Activated naive CD4-positive, alpha-beta T cell treated with anti-CD3 and anti-CD28 coated beads, Interleukin-2, amount 10 ng/mL, durations not matched to agents 7 days and 5 days (primary cell): Measurements from ENCODE around the gene EDA.
A peak's percentile ranks its signal among the peaks of the same experiment; 100 is the strongest.

Source experiments
- CTCF ChIA-PET: fragments of 350-600 bp; sonication (Branson Sonifier 250); formaldehyde crosslinking; loops from one replicate; lab custom pipeline; 2021; ENCODE audit warnings: antibody characterized with exemption; lab: Charles Lee
- DNase-seq: peaks from one replicate; pipeline ENCODE4 v3.0.0-alpha.2; 2020
- H3K27ac Mint-ChIP-seq: one replicate; pipeline ENCODE4 v1.8.0; 2021; ENCODE audit warnings: mild to moderate bottlenecking, moderate library complexity, mixed read lengths
- H3K27me3 Mint-ChIP-seq: one replicate; pipeline ENCODE4 v1.8.0; 2021; ENCODE audit warnings: mild to moderate bottlenecking, mixed read lengths
- H3K36me3 Mint-ChIP-seq: one replicate; pipeline ENCODE4 v1.8.0; 2021; ENCODE audit warnings: mixed read lengths
- H3K4me1 Mint-ChIP-seq: one replicate; pipeline ENCODE4 v1.8.0; 2021; ENCODE audit warnings: mixed read lengths
- H3K4me3 Mint-ChIP-seq: one replicate; pipeline ENCODE4 v1.8.0; 2021; ENCODE audit warnings: mild to moderate bottlenecking, moderate library complexity, mixed read lengths
- H3K9me3 Mint-ChIP-seq: one replicate; pipeline ENCODE4 v1.8.0; 2021; ENCODE audit warnings: mixed read lengths

The EDA gene

GRCh38 chrX:70033348-70034051 is 417.6 kb downstream of the EDA start:
- peak; percentile 52 for DNase-seq
- peaks cover 11% of the 10 kb centered on the region for H3K36me3 Mint-ChIP-seq
- H3K4me3 Mint-ChIP-seq: no peak overlapping the region
- peak overlapping the region; percentile 69 for H3K27ac Mint-ChIP-seq
- H3K27me3 Mint-ChIP-seq: no peaks in the 10 kb centered on the region
- CTCF ChIA-PET: interaction anchor here (0.7 to 3.2 kb wide), 7 partner anchors 9 to 497 kb away, joined by 3 to 11 read pairs (median 3); no protein-coding TSS in a partner anchor
- H3K9me3 Mint-ChIP-seq: no peaks in the 10 kb centered on the region
- peaks cover 45% of the 10 kb centered on the region for H3K4me1 Mint-ChIP-seq

GRCh38 chrX:70034646-70035045 is 418.7 kb downstream of the EDA start:
- H3K4me3 Mint-ChIP-seq: no peak overlapping the region
- no peak for DNase-seq
- peaks cover 33% of the 10 kb centered on the region for H3K4me1 Mint-ChIP-seq
- H3K27me3 Mint-ChIP-seq: no peaks in the 10 kb centered on the region
- CTCF ChIA-PET: interaction anchor here (3.2 kb wide), 1 partner anchor 63 kb away, joined by 11 read pairs; no protein-coding TSS in a partner anchor
- H3K9me3 Mint-ChIP-seq: no peaks in the 10 kb centered on the region
- H3K27ac Mint-ChIP-seq: no peak overlapping the region
- H3K36me3 Mint-ChIP-seq: peaks cover 9% of the 10 kb centered on the region

GRCh38 chrX:70038515-70038914 is 422.6 kb downstream of the EDA start:
- no peak for DNase-seq
- Mint-ChIP-seq H3K9me3 (no peaks in the 10 kb centered on the region), H3K4me1 (no peaks in the 10 kb centered on the region), H3K4me3 (no peak overlapping the region), H3K36me3 (no peaks in the 10 kb centered on the region), H3K27me3 (peaks cover 3% of the 10 kb centered on the region), H3K27ac (no peak overlapping the region)
- CTCF ChIA-PET: no interaction called here

GRCh38 chrX:70038951-70039350 is 423.0 kb downstream of the EDA start:
- H3K27ac Mint-ChIP-seq: no peak overlapping the region
- no peaks in the 10 kb centered on the region for H3K9me3 Mint-ChIP-seq
- no peak overlapping the region for H3K4me3 Mint-ChIP-seq
- DNase-seq: no peak
- peaks cover 4% of the 10 kb centered on the region for H3K27me3 Mint-ChIP-seq
- no peaks in the 10 kb centered on the region for H3K4me1 Mint-ChIP-seq
- no peaks in the 10 kb centered on the region for H3K36me3 Mint-ChIP-seq
- CTCF ChIA-PET: interaction anchor here (1.6 kb wide), 1 partner anchor 9 kb away, joined by 7 read pairs; no protein-coding TSS in a partner anchor

GRCh38 chrX:70039758-70040157 is 423.8 kb downstream of the EDA start:
- no peak for DNase-seq
- CTCF ChIA-PET: interaction anchor here (1.6 kb wide), 1 partner anchor 10 kb away, joined by 7 read pairs; no protein-coding TSS in a partner anchor
- no peak overlapping the region for H3K4me3 Mint-ChIP-seq
- H3K36me3 Mint-ChIP-seq: no peaks in the 10 kb centered on the region
- H3K27me3 Mint-ChIP-seq: peaks cover 8% of the 10 kb centered on the region
- no peaks in the 10 kb centered on the region for H3K4me1 Mint-ChIP-seq
- no peak overlapping the region for H3K27ac Mint-ChIP-seq
- H3K9me3 Mint-ChIP-seq: no peaks in the 10 kb centered on the region

- Mint-ChIP-seq H3K4me3 (no peak overlapping the region), H3K36me3 (no peaks in the 10 kb centered on the region), H3K9me3 (no peaks in the 10 kb centered on the region), H3K27me3 (peaks cover 8% of the 10 kb centered on the region), H3K27ac (no peak overlapping the region), H3K4me1 (no peaks in the 10 kb centered on the region)
- DNase-seq: no peak
- CTCF ChIA-PET: interaction anchor here (0.9 to 1.5 kb wide), 4 partner anchors 9 to 55 kb away, joined by 3 to 4 read pairs (median 3); no protein-coding TSS in a partner anchor
Measured at GRCh38 chrX:70041993-70042392, 426.1 kb downstream of the EDA start.

- CTCF ChIA-PET: interaction anchor here (0.9 to 1.5 kb wide), 4 partner anchors 9 to 54 kb away, joined by 3 to 4 read pairs (median 3); no protein-coding TSS in a partner anchor
- H3K27me3 Mint-ChIP-seq: peaks cover 8% of the 10 kb centered on the region
- H3K27ac Mint-ChIP-seq: no peak overlapping the region
- H3K36me3 Mint-ChIP-seq: no peaks in the 10 kb centered on the region
- no peaks in the 10 kb centered on the region for H3K9me3 Mint-ChIP-seq
- no peaks in the 10 kb centered on the region for H3K4me1 Mint-ChIP-seq
- no peak for DNase-seq
- H3K4me3 Mint-ChIP-seq: no peak overlapping the region
Measured at GRCh38 chrX:70042399-70043371, 426.8 kb downstream of the EDA start.

- H3K27ac Mint-ChIP-seq: no peak overlapping the region
- no peak for DNase-seq
- peaks cover 8% of the 10 kb centered on the region for H3K27me3 Mint-ChIP-seq
- CTCF ChIA-PET: no interaction called here
- H3K36me3 Mint-ChIP-seq: no peaks in the 10 kb centered on the region
- H3K4me1 Mint-ChIP-seq: no peaks in the 10 kb centered on the region
- H3K9me3 Mint-ChIP-seq: no peaks in the 10 kb centered on the region
- no peak overlapping the region for H3K4me3 Mint-ChIP-seq
Measured at GRCh38 chrX:70043685-70044084, 427.8 kb downstream of the EDA start.

GRCh38 chrX:70044541-70045245 is 428.8 kb downstream of the EDA start:
- Mint-ChIP-seq H3K9me3 (no peaks in the 10 kb centered on the region), H3K4me1 (no peaks in the 10 kb centered on the region), H3K36me3 (no peaks in the 10 kb centered on the region), H3K27me3 (peaks cover 8% of the 10 kb centered on the region), H3K27ac (no peak overlapping the region), H3K4me3 (no peak overlapping the region)
- no peak for DNase-seq
- CTCF ChIA-PET: interaction anchor here (1.0 kb wide), 1 partner anchor 52 kb away, joined by 3 read pairs; no protein-coding TSS in a partner anchor

GRCh38 chrX:70046978-70047377 is 431.1 kb downstream of the EDA start:
- no peak for DNase-seq
- Mint-ChIP-seq H3K4me3 (no peak overlapping the region), H3K9me3 (no peaks in the 10 kb centered on the region), H3K27ac (no peak overlapping the region), H3K4me1 (no peaks in the 10 kb centered on the region), H3K36me3 (no peaks in the 10 kb centered on the region), H3K27me3 (peaks cover 8% of the 10 kb centered on the region)
- CTCF ChIA-PET: no interaction called here

- Mint-ChIP-seq H3K27ac (no peak overlapping the region), H3K27me3 (peaks cover 3% of the 10 kb centered on the region), H3K9me3 (no peaks in the 10 kb centered on the region), H3K4me1 (no peaks in the 10 kb centered on the region), H3K4me3 (no peak overlapping the region), H3K36me3 (no peaks in the 10 kb centered on the region)
- no peak for DNase-seq
- CTCF ChIA-PET: no interaction called here
Measured at GRCh38 chrX:70049406-70049805, 433.5 kb downstream of the EDA start.

- Mint-ChIP-seq H3K27ac (no peak within 1 kb of the TSS), H3K4me3 (no peak within 1 kb of the TSS), H3K4me1 (no peaks in the 10 kb centered on the region), H3K36me3 (no peaks in the 10 kb centered on the region), H3K9me3 (no peaks in the 10 kb centered on the region), H3K27me3 (no peaks in the 10 kb centered on the region)
- DNase-seq: no peak
- CTCF ChIA-PET: no interaction called here
Measured at GRCh38 chrX:70049925-70050324, 434.0 kb downstream of the EDA start, which contains the start of gene AWAT2. TSS of gene AWAT2 (minus strand) at chrX:70049938. CDS start at chrX:70049932, 6 bp downstream.

GRCh38 chrX:70052895-70053615 is 437.1 kb downstream of the EDA start:
- H3K27me3 Mint-ChIP-seq: peaks cover 4% of the 10 kb centered on the region
- no peaks in the 10 kb centered on the region for H3K4me1 Mint-ChIP-seq
- no peaks in the 10 kb centered on the region for H3K9me3 Mint-ChIP-seq
- H3K36me3 Mint-ChIP-seq: no peaks in the 10 kb centered on the region
- DNase-seq: no peak
- no peak overlapping the region for H3K27ac Mint-ChIP-seq
- H3K4me3 Mint-ChIP-seq: no peak overlapping the region
- CTCF ChIA-PET: no interaction called here
